OCI-M1 (cell line): ENCODE data around the gene CPD.
"Not testable (repeated sequence)": the region's sequence is repeated elsewhere in the genome, so short reads cannot be mapped to it uniquely, and the experiment has no call there.

Experiments used
- DNase-seq: peaks from one replicate; lab custom pipeline; 2025; lab: John Stamatoyannopoulos, UW

Gene CPD

GRCh38 chr17:30378825-30379302, at the start of gene CPD:
Gene CPD, plus strand, starts transcription at chr17:30378927. Its CDS starts 54 bp downstream, at chr17:30378981.
- DNase-seq, result peak; percentile 97

DNA sequence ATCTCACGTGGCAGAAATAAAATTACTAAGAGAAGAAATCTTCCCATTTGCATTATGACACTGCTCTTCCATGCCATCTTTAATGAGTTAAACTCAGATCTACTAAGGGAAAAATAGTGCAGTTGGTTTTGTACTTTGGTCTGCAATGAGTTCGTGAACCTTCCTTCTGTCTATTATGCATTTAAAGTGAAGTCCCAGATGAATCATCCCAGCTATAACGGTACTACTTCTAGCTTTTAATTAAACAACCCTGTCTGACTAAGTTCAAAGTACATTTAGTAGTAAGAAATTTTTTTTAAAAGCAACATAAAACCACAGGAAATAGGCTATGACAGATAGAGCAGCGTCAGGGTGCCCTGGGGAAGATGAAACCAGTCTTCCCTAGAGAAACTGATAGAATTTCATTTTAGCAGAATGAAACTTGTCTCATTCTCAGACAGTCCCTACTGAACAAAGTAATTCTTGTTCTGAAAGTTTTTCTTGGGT, 46.6 kb upstream of the CPD start:
- DNase-seq, result peak; percentile 26

DNA sequence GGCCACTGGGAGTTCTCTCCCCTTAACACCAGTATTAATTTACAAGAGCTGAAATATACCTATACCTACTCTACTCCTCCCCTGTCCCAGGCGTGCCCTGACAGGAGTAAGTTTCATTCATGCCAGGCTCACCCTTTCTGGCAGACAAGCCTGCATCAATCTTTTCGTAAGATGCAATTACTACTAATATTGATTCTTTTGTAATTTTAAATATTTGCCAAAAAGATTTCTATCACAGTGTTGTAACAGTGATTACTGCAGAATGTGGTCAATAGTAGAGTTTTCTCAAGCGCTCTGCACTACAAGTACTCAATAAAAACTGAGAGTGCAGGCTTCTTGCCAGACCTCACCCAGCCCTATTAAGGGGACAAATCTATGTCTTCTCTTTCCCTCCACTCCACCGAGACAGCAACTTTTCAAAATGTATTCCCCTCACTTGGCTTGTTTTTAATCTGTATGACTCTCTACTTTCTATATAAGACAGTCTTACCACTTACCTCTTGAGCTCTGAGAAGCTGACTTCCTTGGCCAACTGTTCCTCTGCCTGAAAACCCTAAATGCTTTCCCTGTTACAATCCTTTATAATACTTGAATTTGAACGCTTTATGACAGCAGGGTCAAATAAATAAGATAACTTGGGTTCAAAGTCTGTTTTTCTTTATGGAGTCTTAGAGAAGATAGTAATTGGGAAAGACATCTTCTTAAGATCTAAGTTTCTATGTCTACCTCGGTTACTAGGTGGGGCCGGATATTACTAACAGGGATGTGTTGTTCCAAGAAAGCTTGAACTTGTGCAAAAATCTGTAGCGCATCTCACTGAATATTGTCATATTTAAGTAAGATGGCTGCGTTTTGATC, 45.0 kb upstream of the CPD start, which contains the start of gene TMIGD1:
Gene TMIGD1, minus strand, starts transcription at position 555 of the 858 bp plus-strand sequence. CDS start 1,924 bp downstream, outside the sequence.
- DNase-seq, result no peak

DNA sequence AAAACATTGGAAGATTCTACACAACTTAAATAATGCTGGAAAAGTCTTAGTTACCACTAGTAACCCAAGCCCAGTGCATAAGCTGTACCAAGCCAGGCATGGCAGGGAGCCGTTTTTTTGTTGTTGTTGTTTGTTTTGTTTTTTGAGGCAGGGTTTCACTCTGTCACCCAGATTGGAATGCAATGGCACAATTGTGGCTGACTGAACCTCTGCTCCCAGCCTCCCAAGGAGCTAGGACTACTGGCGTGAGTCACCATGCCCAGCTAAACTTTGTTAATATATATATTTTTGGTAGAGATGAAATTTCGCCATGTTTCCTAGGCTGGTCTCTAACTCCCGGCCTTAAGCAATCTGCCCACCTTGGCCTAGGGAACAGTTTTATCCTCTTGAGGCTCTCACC, 44.3 kb upstream of the CPD start:
- DNase-seq, result no peak

DNA sequence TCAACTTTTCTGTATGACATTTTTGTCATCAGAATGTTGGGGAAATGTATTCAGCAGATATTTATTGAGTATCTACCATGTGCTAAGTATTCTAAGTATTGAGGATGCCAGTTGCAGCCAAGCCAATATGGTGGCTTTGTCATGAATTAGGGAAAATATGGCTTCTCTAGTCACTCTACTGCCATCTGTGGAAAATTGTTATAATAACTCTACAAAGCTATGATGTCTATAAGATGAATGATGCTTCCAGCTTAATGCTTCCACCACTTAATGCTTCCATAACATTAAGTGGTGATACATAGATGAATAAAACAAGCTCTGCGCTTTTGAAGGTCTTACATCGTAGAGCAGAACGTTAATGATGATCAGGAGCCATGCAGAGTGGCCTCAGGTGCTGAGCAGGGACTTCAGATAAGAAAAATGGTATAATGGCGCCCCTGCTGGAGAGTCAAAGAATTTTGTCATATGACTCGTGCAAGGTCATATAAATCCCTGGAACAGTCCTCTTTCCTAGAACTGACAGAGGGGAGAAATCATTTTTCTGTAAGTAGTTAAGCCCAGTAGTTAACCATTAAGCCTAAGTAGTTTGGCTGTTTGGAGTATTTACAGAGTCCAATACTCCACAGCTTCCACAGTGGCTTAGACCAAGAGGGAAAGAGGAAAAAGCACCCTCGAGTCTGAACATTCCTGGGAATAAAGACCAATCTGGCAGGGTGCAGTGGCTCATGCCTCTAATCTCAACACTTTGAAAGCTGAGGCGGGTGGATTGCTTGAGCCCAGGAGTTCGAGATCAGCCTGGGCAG, 42.2 kb upstream of the CPD start:
- peak; percentile 94 for DNase-seq

- DNase-seq, result no peak
Measured at GRCh38 chr17:30337393-30337999, 41.2 kb upstream of the CPD start.

DNA sequence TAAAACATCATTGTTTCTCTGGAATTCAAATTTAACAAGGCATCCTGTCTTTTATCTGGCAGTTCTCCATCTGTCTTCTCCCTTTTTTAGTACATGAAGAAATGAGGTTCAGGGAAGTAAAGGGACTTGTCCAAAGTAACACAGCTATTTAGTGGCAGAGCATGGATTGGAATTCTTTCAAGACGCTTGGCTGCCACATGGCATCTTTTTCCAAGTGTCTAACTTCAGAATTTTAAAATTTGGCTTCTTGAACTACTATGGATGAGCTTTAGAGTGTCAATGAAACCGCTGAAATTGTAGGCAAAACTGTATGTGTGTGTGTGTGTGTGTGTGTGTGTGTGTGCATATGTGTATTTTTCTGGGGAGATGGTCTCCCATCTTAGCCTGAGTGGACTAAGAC, 39.6 kb upstream of the CPD start:
- no peak for DNase-seq

- DNase-seq, result no peak
Measured at GRCh38 chr17:30340801-30341356, 37.8 kb upstream of the CPD start.

- no peak for DNase-seq
Measured at GRCh38 chr17:30341703-30342249, 37.0 kb upstream of the CPD start.

GRCh38 chr17:30343244-30343643, 35.5 kb upstream of the CPD start:
- not testable (repeated sequence) for DNase-seq

- no peak for DNase-seq
Measured at GRCh38 chr17:30343796-30344195, 34.9 kb upstream of the CPD start.

GRCh38 chr17:30344283-30345088, 34.2 kb upstream of the CPD start:
- DNase-seq, result peak; percentile 96

- no peak for DNase-seq
Measured at GRCh38 chr17:30345089-30345433, 33.7 kb upstream of the CPD start.

DNA sequence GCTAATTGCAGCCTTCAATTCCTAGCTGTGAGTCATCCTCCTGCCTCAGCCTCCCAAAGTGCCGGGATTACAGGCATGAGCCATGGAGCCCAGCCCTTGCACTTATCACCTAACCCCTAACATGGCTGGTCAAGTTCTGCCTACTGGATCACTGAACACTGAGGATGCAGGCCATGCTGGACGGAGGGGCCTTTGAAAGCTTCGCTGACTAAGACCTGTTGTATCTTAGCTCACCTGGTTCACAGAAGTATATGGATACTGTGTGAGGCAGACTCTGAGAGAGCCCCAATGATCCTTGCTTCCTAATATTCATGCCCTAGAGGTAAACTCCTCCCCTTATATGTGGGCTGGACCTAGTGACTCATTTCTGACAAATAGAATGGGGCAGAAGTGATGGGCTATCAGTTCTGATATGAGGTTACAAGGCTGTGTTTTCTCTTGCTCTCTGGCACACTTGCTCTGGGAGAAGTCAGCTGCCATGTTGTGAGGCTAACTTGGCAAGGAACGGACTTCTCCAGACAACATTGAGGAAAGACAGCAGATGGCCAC, 33.1 kb upstream of the CPD start:
- DNase-seq, result peak; percentile 82

- DNase-seq, result no peak
Measured at GRCh38 chr17:30346221-30346795, 32.4 kb upstream of the CPD start.

DNA sequence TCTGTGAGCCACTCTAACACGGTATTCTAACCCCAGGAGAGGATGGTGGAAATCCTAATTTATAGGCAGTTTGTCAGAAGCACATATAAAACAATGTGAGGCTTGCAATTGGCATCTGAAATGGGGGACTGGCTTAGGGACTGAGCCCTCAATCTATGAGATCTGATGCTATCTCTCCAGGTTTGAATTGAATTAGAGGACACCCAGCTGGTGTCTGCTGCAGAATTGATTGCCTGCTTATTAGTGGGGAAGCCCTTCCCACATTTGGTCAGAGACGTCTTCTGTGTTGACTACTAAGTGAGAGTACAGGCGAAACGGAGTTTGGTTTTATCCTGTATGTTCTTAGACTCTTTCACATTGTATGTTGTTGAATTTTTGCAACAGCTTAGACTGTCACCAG, 31.2 kb upstream of the CPD start:
- no peak for DNase-seq

- no peak for DNase-seq
Measured at GRCh38 chr17:30349252-30349651, 29.5 kb upstream of the CPD start.

DNA sequence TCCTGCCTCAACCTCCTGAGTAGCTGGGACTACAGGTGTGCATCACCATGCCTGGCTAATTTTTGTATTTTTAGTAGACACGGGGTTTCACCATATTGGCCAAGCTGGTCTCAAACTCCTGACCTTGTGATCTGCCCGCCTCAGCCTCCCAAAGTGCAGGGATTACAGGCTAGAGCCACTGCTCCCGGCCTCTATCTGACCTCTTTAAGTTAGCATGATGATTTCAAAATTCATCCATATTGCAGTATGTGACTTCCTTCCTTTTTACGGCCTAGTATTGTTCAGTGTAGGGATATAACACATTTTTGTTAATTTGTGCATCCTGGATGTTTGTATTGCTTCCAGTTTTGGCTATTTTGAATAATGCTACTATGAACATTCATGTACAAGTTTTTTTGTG, 27.5 kb upstream of the CPD start:
- DNase-seq, result not testable (repeated sequence)

GRCh38 chr17:30351735-30352134, 27.0 kb upstream of the CPD start:
- DNase-seq, result no peak

GRCh38 chr17:30352240-30352814, 26.4 kb upstream of the CPD start:
- peak; percentile 20 for DNase-seq
